AG04450 (cell line): ENCODE results near the gene TACC2. TPM values are rescaled to one million over a fixed set of nuclear protein-coding genes. Genes with fewer than 3 reads are reported as not detected.

Experiments
- CTCF ChIA-PET: fragments of 300-600, 350-600 bp; formaldehyde crosslinking; extraction: SDS; loops from one replicate; lab custom pipeline; 2022; ENCODE audit warnings: antibody characterized with exemption, inconsistent platforms; lab: Charles Lee
- POLR2A ChIA-PET: fragments of 350-600 bp; formaldehyde crosslinking; extraction: SDS; loops from one replicate; lab custom pipeline; 2021; ENCODE audit warnings: antibody characterized with exemption, inconsistent platforms; lab: Yijun Ruan, JAX
- DNase-seq: peaks from one replicate; pipeline ENCODE4 v3.0.0-alpha.2; 2011; ENCODE audit warnings: low read depth, low spot score
- H3K27ac ChIP-seq: one replicate; pipeline ENCODE4 v1.5.1; 2012; ENCODE audit warnings: low read depth, low read length, control low read depth
- H3K27me3 ChIP-seq: one replicate; pipeline ENCODE4 v1.6.0; 2012; ENCODE audit warnings: low read length; ENCODE audit not compliant: control insufficient read depth, insufficient read depth
- H3K4me3 ChIP-seq: 2 replicates; pipeline ENCODE4 v1.5.1; 2011; ENCODE audit warnings: mild to moderate bottlenecking, low read depth, low read length, control low read depth
- H3K9me3 ChIP-seq: 2 replicates; pipeline ENCODE4 v1.5.1; 2012; ENCODE audit warnings: low read length; ENCODE audit not compliant: control insufficient read depth, insufficient read depth
- CTCF ChIP-seq: IDR thresholded peaks from 2 replicates; pipeline ENCODE4 v1.5.1; 2011; ENCODE audit warnings: low read depth, low read length, control low read depth, inconsistent platforms
- polyA plus RNA-seq: library from polyadenylated mRNA; depleted of rRNA; stranded (reverse); fragments of >200 nt; gene quantifications from 2 replicates; pipeline ENCODE4 v1.2.3, GENCODE V29; 2011

The TACC2 gene
- polyA plus RNA-seq, 1 experiment: 16.8 TPM

GRCh38 chr10:121975295-121976086 lies 13.5 kb upstream of the TACC2 start:
- H3K27me3 ChIP-seq: no peaks in the 10 kb centered on the region
- DNase-seq: no peak
- POLR2A ChIA-PET: interaction anchor here (0.6 kb wide), 2 partner anchors 100 to 188 kb away, joined by 3 to 6 read pairs; no protein-coding TSS in a partner anchor
- no peak overlapping the region for H3K27ac ChIP-seq
- peak overlapping the region; percentile 73 for H3K4me3 ChIP-seq
- H3K9me3 ChIP-seq: peaks cover 9% of the 10 kb centered on the region
- CTCF ChIA-PET: interaction anchor here (0.6 to 1.6 kb wide), 14 partner anchors 9 to 292 kb away, joined by 3 to 26 read pairs (median 3); partner anchors contain the start of gene ATE1
- no peak for TF ChIP-seq CTCF

DNA sequence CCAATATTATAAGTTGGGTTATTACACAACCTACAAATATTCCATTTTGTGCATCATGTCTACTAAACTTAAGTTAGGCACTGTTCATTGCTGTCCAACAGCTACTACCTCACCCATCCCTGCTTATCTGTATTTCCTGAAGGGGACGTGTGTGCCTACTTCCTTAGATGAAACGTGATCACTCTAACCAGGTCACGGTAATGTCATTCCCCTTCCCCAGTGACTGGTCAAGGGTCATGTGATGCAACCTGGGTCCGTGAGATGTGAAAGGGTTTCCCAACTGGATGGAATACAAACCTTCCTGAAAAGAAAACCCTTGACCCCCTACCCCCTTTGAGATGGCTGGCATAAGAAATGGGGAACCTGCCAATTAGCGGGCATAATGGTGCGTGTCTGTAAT lies 12.4 kb upstream of the TACC2 start:
- ChIA-PET CTCF (interaction anchor here (0.8 kb wide), 1 partner anchor 75 kb away, joined by 4 read pairs; no protein-coding TSS in a partner anchor), POLR2A (no interaction called here)
- H3K27ac ChIP-seq: no peak overlapping the region
- H3K9me3 ChIP-seq: peaks cover 9% of the 10 kb centered on the region
- no peak overlapping the region for H3K4me3 ChIP-seq
- no peak for TF ChIP-seq CTCF
- no peaks in the 10 kb centered on the region for H3K27me3 ChIP-seq
- DNase-seq: no peak

DNA sequence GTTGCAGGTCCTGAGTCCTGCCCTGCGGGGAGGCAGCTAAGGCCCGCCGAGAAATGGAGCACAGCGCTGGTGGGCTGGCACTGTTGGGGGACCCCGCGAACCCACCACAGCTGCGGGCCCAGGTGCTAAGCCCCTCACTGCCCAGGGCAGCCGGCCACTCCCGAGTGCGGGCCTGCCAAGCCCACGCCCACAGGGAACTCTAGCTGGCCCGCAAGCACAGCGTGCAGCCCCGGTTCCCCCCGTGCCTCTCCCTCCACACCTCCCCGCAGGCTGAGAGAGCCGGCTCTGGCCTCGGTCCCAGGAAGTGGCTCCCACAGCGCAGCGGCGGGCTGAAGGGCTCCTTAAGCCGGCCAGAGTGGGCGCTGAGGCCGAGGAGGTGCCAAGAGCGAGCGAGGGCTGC lies 10.5 kb upstream of the TACC2 start:
- POLR2A ChIA-PET: no interaction called here
- H3K27ac ChIP-seq: no peak overlapping the region
- H3K4me3 ChIP-seq: no peak overlapping the region

DNA sequence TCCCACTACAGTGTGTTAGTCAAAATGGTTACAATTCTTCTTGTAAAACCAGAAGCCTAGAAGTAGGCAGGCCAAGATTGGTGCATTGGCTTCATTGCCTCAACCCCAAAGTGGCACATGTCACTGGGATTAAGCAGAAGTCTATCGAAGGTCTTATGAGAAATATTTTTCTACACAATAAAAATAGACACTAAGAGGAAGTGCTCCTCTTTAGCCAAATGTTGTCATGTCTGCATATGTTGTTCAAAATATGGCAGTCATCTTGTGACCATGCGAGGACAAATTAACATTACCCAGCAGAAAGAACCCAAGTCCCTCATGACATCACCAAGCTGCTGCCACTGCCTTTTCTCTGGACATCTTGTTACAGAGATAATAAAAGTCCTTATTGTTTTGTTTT lies 7.6 kb upstream of the TACC2 start:
- DNase-seq: no peak
- ChIA-PET CTCF (no interaction called here), POLR2A (no interaction called here)
- Histone ChIP-seq H3K27me3 (peaks cover 2% of the 10 kb centered on the region), H3K27ac (no peak overlapping the region), H3K9me3 (peaks cover 16% of the 10 kb centered on the region), H3K4me3 (no peak overlapping the region)
- no peak for TF ChIP-seq CTCF

More for the DNA sequence above, 10.5 kb upstream of the TACC2 start:
- DNase-seq: no peak
- CTCF ChIA-PET: no interaction called here
- no peak for TF ChIP-seq CTCF
- Histone ChIP-seq H3K27me3 (no peaks in the 10 kb centered on the region), H3K9me3 (peaks cover 9% of the 10 kb centered on the region)

DNA sequence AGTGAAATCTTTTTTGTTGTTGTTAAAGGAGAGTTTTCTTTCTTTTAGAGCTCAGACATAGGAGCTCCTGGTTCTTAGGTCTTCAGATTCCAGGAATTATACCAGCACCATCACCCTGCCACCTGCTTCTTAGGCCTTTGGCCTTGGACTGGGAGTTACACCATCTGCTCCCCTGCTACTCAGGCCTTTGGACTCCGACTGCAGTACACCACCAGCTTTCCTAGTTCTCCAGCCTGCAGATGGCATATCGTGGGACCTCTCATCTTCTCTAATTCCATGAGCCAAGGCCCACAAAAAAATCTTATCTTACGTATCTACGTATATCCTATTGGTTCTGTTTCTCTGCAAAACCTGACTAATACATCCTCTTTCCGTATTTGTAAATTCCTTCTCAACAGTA lies 5.1 kb upstream of the TACC2 start:
- no peak overlapping the region for H3K27ac ChIP-seq
- CTCF ChIA-PET: interaction anchor here (0.6 to 2.3 kb wide), 2 partner anchors 8 to 145 kb away, joined by 8 to 26 read pairs; partner anchors contain the start of gene NSMCE4A
- no peak overlapping the region for H3K4me3 ChIP-seq
- POLR2A ChIA-PET: no interaction called here
- DNase-seq: no peak
- TF ChIP-seq CTCF: no peak
- peaks cover 10% of the 10 kb centered on the region for H3K9me3 ChIP-seq
- H3K27me3 ChIP-seq: peaks cover 2% of the 10 kb centered on the region
